Measurements from ENCODE around the gene MIER2.

MIER2 gene

GRCh38 chr19:322616-323015 lies 22.0 kb downstream of the MIER2 start:
- no peak for DNase-seq (ENCODE audit: low spot score)
- no peak for TF ChIP-seq CTCF (IDR thresholded peaks at IDR 0.05; ENCODE audit: extremely low read depth, missing control alignments)

GRCh38 chr19:318509-318774 lies 26.2 kb downstream of the MIER2 start:
- DNase-seq (ENCODE audit: low spot score): no peak
- no peak for TF ChIP-seq CTCF (IDR thresholded peaks at IDR 0.05; ENCODE audit: extremely low read depth, missing control alignments)

- no peak for TF ChIP-seq CTCF (IDR thresholded peaks at IDR 0.05; ENCODE audit: extremely low read depth, missing control alignments)
- DNase-seq (ENCODE audit: low spot score): no peak
Observed at GRCh38 chr19:317710-318508, 26.7 kb downstream of the MIER2 start.

GRCh38 chr19:315811-316210 lies 28.8 kb downstream of the MIER2 start:
- TF ChIP-seq CTCF (IDR thresholded peaks at IDR 0.05; ENCODE audit: extremely low read depth, missing control alignments): no peak
- DNase-seq (ENCODE audit: low spot score): no peak

- DNase-seq (ENCODE audit: low spot score): no peak
- TF ChIP-seq CTCF (IDR thresholded peaks at IDR 0.05; ENCODE audit: extremely low read depth, missing control alignments): no peak
Observed at GRCh38 chr19:313988-314815, 30.4 kb downstream of the MIER2 start.

GRCh38 chr19:313169-313987 lies 31.2 kb downstream of the MIER2 start:
- DNase-seq (ENCODE audit: low spot score): no peak
- TF ChIP-seq CTCF (IDR thresholded peaks at IDR 0.05; ENCODE audit: extremely low read depth, missing control alignments): no peak

All from GM20000 (cell line).